HL-60 (cell line): ENCODE measurements around the gene CALN1.

Source experiments
- DNase-seq, 2 experiments: peaks; one replicate each; pipeline ENCODE4 v3.0.0-alpha.2; 2010 to 2020; ENCODE audit warnings: low read depth in 1 of 2, low spot score in 1 of 2
- H3K27ac ChIP-seq: fragments of 250-450 bp; sonication (Bioruptor Pico); replicated peaks from 2 replicates; pipeline ENCODE4 v1.5.1; 2020; ENCODE audit warnings: mild to moderate bottlenecking, moderate library complexity
- H3K27me3 ChIP-seq: fragments of 250-450 bp; sonication (Bioruptor Pico); 2 replicates; pipeline ENCODE4 v1.5.1; 2021; ENCODE audit warnings: mild to moderate bottlenecking, moderate library complexity; ENCODE audit not compliant: insufficient read depth, poor library complexity, severe bottlenecking
- H3K4me3 ChIP-seq: replicated peaks from 2 replicates; pipeline ENCODE4 v1.5.1; 2011; ENCODE audit warnings: mild to moderate bottlenecking, control low read depth, low read length; ENCODE audit not compliant: insufficient read depth
- GABPA ChIP-seq: IDR thresholded peaks from 2 replicates; pipeline ENCODE4 v1.6.1; 2012; ENCODE audit warnings: low read depth
- POLR2AphosphoS5 ChIP-seq: IDR thresholded peaks from 2 replicates; pipeline ENCODE4 v1.6.1; 2012; ENCODE audit warnings: low read depth
- SPI1 ChIP-seq: IDR thresholded peaks from 2 replicates; pipeline ENCODE4 v1.6.1; 2012; ENCODE audit warnings: low read depth, mild to moderate bottlenecking, borderline replicate concordance
- TF ChIP-seq, protein P1 (sequence below): IDR thresholded peaks from 2 replicates; pipeline ENCODE4 v1.6.1; 2012; ENCODE audit warnings: low read depth; ENCODE audit not compliant: insufficient replicate concordance
- TF ChIP-seq, protein P2 (sequence below): IDR thresholded peaks from one replicate; pipeline ENCODE4 v1.5.1; 2011; ENCODE audit warnings: low read length, control low read depth, inconsistent platforms; ENCODE audit not compliant: insufficient read depth

The CALN1 gene

DNA sequence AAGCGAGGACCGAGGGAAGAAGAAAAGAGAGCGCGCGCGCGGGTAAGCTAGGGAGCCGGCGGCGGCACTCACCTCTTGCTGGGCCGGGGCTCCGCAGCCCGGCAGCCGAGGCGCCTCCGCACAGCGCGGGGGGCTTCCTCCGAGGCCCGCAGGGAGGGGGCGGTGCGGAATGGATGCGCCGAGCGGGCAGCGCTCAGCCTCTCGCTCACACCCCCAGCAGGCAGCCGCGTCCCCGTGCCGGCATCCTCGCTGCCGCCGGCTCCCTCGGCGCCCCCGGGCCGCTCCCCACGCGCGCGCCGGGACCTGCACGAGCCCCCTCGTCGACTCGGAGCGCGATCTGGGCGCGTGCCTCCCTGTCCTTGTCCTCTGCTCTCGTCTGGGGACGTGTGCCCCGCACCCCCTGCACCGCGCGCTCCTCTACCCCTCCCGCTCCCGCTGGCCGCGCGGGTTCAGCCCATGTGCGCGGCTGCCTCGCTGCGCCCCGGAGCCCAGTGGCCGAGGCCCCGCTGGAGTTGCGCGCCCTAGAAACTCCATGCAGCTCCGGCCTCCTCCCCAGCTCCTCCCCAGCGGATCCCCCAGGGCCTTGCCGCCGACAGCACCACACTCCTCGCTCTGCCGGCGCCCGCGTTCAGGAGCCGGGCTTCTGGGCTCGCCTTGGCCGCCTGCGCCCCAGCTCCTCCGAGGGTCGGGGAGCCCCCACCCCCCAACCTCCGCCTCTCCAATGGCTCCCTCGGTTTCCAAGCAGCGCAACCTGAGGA lies 75.3 kb downstream of the CALN1 start:
- no peak for TF ChIP-seq GABPA
- no peak for TF ChIP-seq SPI1
- TF ChIP-seq POLR2AphosphoS5 = no peak
- no peak overlapping the region for H3K4me3 ChIP-seq
- H3K27ac ChIP-seq = no peak overlapping the region
- peaks cover 25% of the 10 kb centered on the region for H3K27me3 ChIP-seq
- no peak for DNase-seq

DNA sequence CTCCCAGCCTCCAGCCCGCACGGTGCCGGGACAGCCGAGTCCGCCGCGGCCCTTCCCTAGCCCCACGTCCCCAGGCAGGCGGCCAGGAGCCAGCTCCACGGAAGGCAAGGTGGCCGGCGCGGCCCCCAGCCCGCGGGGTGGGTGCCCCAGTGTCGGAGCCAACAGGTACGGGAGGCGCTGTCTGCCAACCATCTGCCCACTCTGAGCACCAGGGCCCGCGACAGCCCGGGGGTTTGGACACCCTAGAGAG lies 75.8 kb downstream of the CALN1 start:
- Histone ChIP-seq H3K27me3 (peaks cover 25% of the 10 kb centered on the region), H3K27ac (no peak overlapping the region), H3K4me3 (no peak overlapping the region)
- no peak for DNase-seq
- TF ChIP-seq GABPA (no peak), SPI1 (no peak), POLR2AphosphoS5 (no peak)
- TF ChIP-seq, protein P1, sequence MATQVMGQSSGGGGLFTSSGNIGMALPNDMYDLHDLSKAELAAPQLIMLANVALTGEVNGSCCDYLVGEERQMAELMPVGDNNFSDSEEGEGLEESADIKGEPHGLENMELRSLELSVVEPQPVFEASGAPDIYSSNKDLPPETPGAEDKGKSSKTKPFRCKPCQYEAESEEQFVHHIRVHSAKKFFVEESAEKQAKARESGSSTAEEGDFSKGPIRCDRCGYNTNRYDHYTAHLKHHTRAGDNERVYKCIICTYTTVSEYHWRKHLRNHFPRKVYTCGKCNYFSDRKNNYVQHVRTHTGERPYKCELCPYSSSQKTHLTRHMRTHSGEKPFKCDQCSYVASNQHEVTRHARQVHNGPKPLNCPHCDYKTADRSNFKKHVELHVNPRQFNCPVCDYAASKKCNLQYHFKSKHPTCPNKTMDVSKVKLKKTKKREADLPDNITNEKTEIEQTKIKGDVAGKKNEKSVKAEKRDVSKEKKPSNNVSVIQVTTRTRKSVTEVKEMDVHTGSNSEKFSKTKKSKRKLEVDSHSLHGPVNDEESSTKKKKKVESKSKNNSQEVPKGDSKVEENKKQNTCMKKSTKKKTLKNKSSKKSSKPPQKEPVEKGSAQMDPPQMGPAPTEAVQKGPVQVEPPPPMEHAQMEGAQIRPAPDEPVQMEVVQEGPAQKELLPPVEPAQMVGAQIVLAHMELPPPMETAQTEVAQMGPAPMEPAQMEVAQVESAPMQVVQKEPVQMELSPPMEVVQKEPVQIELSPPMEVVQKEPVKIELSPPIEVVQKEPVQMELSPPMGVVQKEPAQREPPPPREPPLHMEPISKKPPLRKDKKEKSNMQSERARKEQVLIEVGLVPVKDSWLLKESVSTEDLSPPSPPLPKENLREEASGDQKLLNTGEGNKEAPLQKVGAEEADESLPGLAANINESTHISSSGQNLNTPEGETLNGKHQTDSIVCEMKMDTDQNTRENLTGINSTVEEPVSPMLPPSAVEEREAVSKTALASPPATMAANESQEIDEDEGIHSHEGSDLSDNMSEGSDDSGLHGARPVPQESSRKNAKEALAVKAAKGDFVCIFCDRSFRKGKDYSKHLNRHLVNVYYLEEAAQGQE = no peak
- TF ChIP-seq, protein P2, sequence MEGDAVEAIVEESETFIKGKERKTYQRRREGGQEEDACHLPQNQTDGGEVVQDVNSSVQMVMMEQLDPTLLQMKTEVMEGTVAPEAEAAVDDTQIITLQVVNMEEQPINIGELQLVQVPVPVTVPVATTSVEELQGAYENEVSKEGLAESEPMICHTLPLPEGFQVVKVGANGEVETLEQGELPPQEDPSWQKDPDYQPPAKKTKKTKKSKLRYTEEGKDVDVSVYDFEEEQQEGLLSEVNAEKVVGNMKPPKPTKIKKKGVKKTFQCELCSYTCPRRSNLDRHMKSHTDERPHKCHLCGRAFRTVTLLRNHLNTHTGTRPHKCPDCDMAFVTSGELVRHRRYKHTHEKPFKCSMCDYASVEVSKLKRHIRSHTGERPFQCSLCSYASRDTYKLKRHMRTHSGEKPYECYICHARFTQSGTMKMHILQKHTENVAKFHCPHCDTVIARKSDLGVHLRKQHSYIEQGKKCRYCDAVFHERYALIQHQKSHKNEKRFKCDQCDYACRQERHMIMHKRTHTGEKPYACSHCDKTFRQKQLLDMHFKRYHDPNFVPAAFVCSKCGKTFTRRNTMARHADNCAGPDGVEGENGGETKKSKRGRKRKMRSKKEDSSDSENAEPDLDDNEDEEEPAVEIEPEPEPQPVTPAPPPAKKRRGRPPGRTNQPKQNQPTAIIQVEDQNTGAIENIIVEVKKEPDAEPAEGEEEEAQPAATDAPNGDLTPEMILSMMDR = no peak

DNA sequence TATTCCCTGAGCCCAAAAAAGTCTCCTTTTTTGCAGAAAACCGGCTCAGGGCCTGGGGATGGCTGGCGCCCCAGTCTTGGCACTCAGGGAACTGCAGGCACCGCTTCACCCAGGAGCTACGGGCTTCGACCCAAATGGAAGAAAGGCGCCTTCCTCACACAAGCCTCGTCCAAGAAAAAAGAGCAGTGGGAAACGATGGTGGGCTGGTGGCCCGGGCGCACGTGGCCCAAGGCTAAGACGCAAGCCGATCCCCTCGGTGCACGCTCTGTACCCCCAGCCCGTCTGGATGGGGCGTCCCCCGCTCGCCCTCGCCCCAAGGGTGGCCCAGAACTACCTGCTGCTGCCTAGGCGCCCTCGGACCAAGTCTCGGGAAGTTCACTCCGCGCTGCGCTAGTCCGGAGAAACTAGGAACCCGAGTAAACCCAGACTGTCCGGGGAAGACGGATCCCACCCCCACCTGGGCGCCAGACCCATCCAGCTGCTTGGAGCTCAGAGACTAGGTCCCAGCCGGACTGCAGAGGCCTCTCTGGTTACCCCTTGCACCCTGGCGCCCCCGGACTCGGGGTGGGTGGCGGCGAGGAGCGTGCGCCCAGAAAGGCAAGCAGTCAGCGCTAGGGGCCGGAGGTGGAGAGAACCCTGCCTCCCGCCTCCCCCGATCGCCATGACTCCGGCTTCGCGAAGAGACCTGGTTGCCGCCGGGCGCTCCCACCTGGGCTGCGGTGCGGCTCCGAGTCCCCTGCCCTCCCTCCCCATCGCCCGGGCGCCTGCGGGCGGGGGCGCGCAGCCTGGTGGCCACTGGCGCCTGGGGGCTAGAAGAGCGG lies 76.4 kb downstream of the CALN1 start:
- no peak for TF ChIP-seq GABPA
- no peak for TF ChIP-seq POLR2AphosphoS5
- no peak for TF ChIP-seq SPI1
- TF ChIP-seq, protein P2 = no peak
- TF ChIP-seq, protein P1 = no peak
- H3K4me3 ChIP-seq = no peak overlapping the region

DNA sequence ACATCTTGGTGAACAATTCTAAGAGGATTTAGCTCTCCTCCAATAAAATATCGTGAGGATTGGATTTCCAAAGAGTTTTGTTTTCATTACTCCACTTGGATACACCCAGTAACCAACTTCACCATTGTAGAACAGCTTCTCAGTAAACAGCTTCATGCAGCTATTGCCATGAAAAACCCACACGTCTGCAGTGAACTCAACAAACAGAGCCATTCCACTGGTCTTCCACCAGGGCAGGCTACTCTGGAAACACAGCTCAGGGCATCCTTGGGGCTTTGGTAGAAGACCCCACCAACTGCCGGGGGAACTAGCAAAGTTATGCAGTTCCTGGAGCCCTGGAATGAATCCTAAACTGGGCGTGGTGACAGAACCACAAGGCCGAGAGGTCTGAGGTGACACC lies 77.4 kb downstream of the CALN1 start:
- H3K27me3 ChIP-seq = peaks cover 25% of the 10 kb centered on the region

More for the DNA sequence above, 76.4 kb downstream of the CALN1 start:
- Histone ChIP-seq H3K27ac (no peak overlapping the region), H3K27me3 (peaks cover 25% of the 10 kb centered on the region)
- DNase-seq = no peak

More for the DNA sequence above, 77.4 kb downstream of the CALN1 start:
- Histone ChIP-seq H3K27ac (no peak overlapping the region), H3K4me3 (no peak overlapping the region)
- no peak for TF ChIP-seq SPI1
- TF ChIP-seq, protein P2 = no peak
- no peak for TF ChIP-seq GABPA
- no peak for TF ChIP-seq POLR2AphosphoS5
- TF ChIP-seq, protein P1 = no peak
- DNase-seq = no peak
